HG03280 (cell line): ENCODE data around the gene GABRP.

Experiments used
- ATAC-seq: cut with Tn5 transposase; IDR thresholded peaks from one replicate; pipeline ENCODE4 v1.9.1; 2021; ENCODE audit warnings: mild to moderate bottlenecking, moderate library complexity; ENCODE audit not compliant: unreplicated experiment

Gene GABRP

DNA sequence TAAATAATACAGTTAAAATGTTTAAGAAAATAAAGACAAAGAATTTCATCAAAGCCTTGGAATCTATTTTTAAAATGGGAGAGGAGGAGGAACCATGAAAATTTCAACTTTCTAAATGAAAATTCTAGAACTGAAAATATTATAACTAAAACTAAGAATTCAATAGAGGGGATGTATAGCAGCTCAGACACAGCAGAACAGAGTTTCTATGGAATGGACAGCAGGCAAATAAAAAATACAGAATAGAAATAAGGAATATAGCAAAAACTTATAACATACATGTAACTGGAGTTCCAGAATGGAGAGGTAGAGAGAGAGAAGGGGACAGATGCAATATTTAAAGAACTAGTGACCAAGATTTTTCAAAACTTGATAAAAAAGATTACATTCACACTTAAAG is 76.9 kb downstream of the GABRP start:
- ATAC-seq: no peak

DNA sequence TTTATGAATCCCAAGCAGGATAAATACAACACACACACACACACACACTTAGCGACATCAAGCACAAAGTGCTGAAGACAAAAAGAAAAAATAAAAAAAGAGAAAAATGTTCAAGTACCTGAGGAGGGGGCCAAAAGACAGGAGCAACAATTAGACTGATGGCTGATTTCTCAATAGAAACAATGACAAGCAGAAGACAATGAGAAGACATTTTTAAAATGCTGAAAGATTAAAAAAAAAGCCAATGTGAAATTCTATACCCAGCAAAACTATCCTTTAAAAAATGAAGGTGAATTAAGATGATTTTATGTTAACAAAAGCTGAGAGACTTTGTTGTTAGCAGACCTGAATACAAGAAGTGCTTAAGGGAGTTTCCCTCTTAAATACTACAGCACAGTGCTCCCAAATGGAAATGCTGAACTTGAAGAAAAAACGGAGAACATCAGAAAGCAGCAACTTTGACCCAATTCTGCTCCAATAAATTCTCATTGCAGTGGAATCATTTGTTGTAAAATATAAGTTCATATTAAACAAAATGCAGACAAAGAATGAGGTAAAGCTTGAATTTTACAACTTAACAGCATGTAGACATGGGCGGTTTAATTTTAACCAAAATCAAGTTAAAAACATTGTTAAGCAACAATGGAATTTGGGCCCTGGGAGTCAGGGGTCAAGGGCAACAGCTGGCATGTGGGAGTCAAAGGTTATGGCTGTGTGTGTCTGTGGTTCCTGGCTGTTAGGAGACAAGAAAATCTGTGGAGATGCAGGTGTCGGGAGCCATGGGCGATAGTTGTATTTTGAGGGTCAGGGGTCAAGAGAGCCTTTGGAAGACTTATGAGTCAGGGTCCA is 77.5 kb downstream of the GABRP start:
- ATAC-seq: no peak

DNA sequence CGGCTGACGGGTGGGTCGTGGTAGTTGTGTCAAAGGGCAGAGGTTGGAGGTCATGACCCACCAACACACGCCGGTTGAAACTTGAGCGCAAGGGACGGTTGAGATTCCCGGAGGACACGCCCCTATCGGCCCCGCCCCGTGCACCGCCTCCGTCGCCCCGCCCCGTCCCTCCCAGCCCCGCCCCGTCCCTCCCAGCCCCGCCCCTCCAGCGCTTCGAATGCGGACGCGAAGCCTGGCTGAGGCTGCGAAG is 78.1 kb downstream of the GABRP start:
- ATAC-seq: no peak

DNA sequence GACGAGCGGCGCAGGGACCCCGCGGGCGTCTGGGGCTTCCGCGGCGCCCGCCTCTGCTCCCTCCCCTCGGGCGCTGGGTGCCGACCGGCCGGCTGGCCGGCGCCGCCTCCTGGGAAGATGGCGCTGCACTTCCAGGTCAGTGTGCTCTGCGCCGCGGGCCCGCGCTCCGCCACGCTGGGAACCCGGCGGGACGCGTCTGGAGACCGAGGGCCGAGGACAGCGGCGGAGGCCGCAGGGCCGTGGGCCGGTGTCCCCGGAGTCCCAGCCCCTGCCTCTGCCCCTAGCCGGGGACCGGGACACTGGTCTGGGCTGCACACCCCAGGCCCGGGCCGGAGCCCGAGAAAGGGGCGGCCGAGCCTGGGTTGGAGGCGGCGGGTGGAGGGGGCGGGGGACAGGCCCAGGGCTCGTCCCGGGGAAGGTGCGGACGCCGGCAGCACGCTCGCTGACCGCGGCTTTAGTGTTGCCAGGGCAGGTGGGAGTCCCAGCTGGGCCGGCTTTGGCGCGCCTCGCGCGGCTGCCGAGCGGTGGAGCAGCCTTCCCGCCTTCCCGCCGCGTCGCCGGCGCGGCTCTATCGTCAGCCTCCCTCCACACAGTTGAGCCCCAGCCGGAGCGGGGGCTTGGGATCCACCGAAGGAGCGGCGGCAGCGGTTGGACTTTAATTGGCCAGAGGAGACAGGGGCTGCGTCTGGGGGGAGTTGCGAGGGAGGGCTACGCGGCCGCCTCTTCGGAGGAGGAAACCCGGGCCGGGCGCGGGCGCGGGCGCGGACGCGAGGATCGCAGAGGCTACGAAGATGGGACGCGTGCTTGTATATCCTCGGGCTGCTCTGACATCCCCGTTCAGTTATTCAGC is 78.6 kb downstream of the GABRP start, which contains the start of gene RANBP17:
TSS of gene RANBP17 (plus strand) at position 102 of the 850 bp plus-strand sequence.
- ATAC-seq: no peak

DNA sequence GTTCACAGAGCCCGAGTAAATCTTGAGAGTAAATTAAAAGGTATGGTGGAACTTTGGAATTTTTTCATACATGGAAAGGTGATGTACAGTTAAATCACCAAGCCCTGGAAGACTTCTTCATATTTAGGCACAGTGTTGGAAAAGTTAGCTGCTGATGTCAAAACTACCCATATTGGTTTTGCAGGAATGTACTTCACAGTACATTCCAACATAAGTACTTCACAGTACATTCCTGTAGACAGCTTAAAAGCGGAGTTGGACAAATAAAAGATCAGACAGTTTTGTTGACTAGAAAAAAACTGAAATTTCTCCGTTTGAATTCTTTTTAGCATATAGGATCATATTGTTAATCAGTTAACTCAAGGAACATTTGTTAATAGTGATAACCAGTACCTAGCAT is 80.1 kb downstream of the GABRP start:
- no peak for ATAC-seq
